ENCODE data around the gene CLCF1. TPM values are rescaled to one million over a fixed set of nuclear protein-coding genes. Genes with fewer than 3 reads are reported as not detected.

Gene CLCF1
- total and polyA plus RNA-seq, 2 donors (not counting 3 experiments of a cell fraction or from before 2014, with no cell fraction given): 5.8 to 6.5 TPM

GRCh38 chr11:67393437-67393836, 20.0 kb upstream of the CLCF1 start:
- no peak overlapping the region for H3K27ac ChIP-seq (ENCODE audit: insufficient read depth, low read depth, low read length)
- POLR2A ChIA-PET: no interaction called here
- H3K9me1 ChIP-seq (replicated peaks; ENCODE audit: control insufficient read depth, extremely low read depth, insufficient read depth, low read length): no peaks in the 10 kb centered on the region
- H4K20me1 ChIP-seq (replicated peaks; ENCODE audit: control insufficient read depth, extremely low read depth, insufficient read depth, low read length): no peaks in the 10 kb centered on the region
- H3K27me3 ChIP-seq (ENCODE audit: control insufficient read depth in 2 of 2, insufficient read depth in 2 of 2, low read length in 2 of 2): no peaks in the 10 kb centered on the region
- no peaks in the 10 kb centered on the region for H3K9me3 ChIP-seq (replicated peaks; ENCODE audit: control insufficient read depth, insufficient read depth, low read length)
- peaks cover 5 to 15% of the 10 kb centered on the region in 2 experiments for H3K36me3 ChIP-seq (ENCODE audit: control insufficient read depth in 2 of 2, extremely low read depth in 1 of 2, insufficient read depth in 2 of 2, low read length in 2 of 2)
- H2AFZ ChIP-seq (ENCODE audit: low read depth, low read length): no peak overlapping the region
- peaks cover 15% of the 10 kb centered on the region for H3K4me1 ChIP-seq (ENCODE audit: control insufficient read depth, extremely low read depth, insufficient read depth, low read length)
- BruUV-seq (replicated peaks): no TSS peak
- TF ChIP-seq MAX (IDR thresholded peaks at IDR 0.05; ENCODE audit: insufficient read depth, insufficient read length) (no peak), EZH2 (IDR thresholded peaks at IDR 0.05; ENCODE audit: borderline replicate concordance, low read depth, low read length, severe bottlenecking) (no peak), POLR2AphosphoS5 (IDR thresholded peaks at IDR 0.05; ENCODE audit: insufficient read depth, low read depth, low read length) (no peak), JUN (IDR thresholded peaks at IDR 0.05; ENCODE audit: borderline replicate concordance, insufficient read depth, insufficient read length, low read depth) (no peak), MYC (IDR thresholded peaks at IDR 0.05; ENCODE audit: low read depth, low read length) (no peak), GATA2 (IDR thresholded peaks at IDR 0.05; ENCODE audit: insufficient read depth, insufficient read length, low read depth, low read length) (no peak), CTCF (IDR thresholded peaks at IDR 0.05; ENCODE audit: extremely low read depth in 1 of 2, insufficient read depth in 1 of 2, low read depth in 1 of 2, low read length in 2 of 2) (no peak)
- no peak overlapping the region for H3K9ac ChIP-seq (replicated peaks; ENCODE audit: extremely low read depth, insufficient read depth, low read length)
- DNase-seq (ENCODE audit: low read depth, low spot score) (no peak), FAIRE-seq (no peak)
- dilution Hi-C loops (cut with MboI; ENCODE audit: extremely low pct_ligation_motif_present, low sequenced_read_pairs) (no loop called here), intact Hi-C loops (cut with micrococcal nuclease) (no loop called here)
- H3K79me2 ChIP-seq (ENCODE audit: control insufficient read depth, insufficient read depth, low read length): peaks cover 4% of the 10 kb centered on the region
- CTCF ChIA-PET: interaction anchor here (1.5 to 4.8 kb wide), 2 partner anchors 11 to 12 kb away, joined by 6 to 32 read pairs; no protein-coding TSS in a partner anchor
- H3K4me2 ChIP-seq (ENCODE audit: insufficient read depth, low read length): no peak overlapping the region
- no peak overlapping the region for H3K4me3 ChIP-seq (replicated peaks in 1 of 3; ENCODE audit: insufficient read depth in 1 of 3, low read depth in 1 of 3, low read length in 3 of 3)

All from endothelial cell of umbilical vein (primary cell).